ENCODE measurements around the gene WBP11. TPM values are rescaled to one million over a fixed set of nuclear protein-coding genes. Genes with fewer than 3 reads are reported as not detected.

Gene WBP11
- total RNA-seq, 1 donor from 2014 or later: 81.5 TPM

DNA sequence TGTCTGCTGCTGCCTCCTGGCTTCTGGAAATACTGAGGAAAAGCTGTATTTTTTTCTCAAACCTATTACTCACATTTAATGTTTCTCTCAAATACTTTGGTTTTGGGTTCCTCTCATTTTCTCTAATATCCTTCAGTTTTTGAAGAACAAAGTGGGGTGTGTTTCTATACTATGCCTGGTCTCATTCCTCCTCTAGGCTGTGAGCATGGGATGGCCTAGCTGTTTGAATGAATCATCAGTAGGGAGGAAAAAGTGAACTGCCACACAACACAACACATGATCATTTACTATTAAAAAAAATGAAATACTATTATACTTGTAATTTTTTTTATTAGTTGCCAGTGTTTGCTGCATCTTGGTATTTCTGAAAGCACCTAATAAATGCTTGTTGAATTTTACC lies 22.0 kb upstream of the WBP11 start:
- intact Hi-C loops (cut with micrococcal nuclease): no loop called here

GRCh38 chr12:14824012-14824634 lies 20.8 kb upstream of the WBP11 start:
- intact Hi-C loops (cut with micrococcal nuclease): no loop called here

GRCh38 chr12:14814014-14814413 lies 10.7 kb upstream of the WBP11 start, which contains the start of gene SMCO3:
Gene SMCO3 (minus strand): TSS chr12:14814182. CDS start chr12:14806680, 7,502 bp downstream.
- intact Hi-C loops (cut with micrococcal nuclease): no loop called here

DNA sequence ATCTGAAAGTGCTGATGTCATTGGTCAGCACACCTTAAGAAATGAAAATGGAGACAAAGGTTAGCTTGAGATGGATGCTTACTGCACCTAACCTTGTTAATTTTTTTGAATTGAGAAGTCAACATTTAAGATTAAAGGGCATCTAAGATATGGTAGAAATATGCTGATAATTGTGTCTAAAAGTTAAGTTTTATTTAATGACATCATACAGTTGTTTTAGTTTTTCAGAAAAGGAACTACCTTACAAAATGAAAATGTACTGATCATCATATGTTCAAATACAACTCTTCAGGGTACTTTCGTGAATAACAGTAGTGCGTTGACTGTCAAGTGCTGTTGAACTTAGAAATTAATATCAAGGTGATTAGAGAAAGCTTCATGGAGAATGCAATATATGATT lies 8.2 kb upstream of the WBP11 start:
- intact Hi-C loops (cut with micrococcal nuclease): no loop called here

DNA sequence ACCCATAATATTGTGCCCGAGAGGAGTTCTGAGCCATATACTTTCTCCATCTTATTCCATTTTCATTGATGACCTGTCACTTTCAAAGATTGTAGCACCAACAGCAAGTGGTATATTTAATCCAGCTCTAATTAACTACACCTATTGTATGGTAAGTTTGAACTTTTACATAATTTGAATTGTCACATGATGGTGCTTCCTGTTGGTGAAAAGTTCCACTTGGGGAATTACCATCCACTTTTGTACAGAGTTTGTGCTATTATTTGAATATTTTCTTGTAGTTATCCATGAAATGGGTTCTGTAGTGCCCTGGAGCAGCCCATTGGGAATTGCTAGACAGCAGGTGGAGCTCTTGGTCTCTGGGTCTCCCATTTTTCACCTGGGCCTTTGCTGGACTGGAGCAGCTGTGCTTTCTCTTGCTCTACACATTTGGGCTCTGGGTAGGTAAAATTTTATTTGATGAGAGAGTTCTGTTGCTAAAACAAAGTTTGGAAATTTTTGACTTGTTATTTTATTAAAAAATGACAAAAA lies 7.7 kb upstream of the WBP11 start:
- intact Hi-C loops (cut with micrococcal nuclease): no loop called here

- intact Hi-C loops (cut with micrococcal nuclease): no loop called here
Measured at GRCh38 chr12:14810167-14810952, 7.1 kb upstream of the WBP11 start.

DNA sequence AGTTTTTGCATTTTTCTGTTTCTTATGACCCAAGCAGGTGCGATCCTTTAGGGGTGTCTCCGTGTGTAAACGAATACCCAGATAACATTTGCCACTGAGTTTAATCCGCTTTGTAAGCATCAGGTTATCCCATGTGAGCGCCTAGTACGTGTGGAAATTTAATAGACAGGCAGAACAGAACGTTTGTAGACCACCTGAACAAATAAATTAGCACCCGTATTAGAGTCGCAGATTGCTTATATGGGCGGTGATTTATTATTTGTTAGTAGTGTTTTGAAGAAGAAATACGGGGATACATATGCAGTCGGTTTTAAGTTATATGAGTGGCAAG lies 517 bp upstream of the WBP11 start:
- intact Hi-C loops (cut with micrococcal nuclease): loop anchor here (1.0 to 10.0 kb wide), 4 partner anchors 29 to 1079 kb away; partner anchors contain the start of genes ARHGDIB and STRAP

DNA sequence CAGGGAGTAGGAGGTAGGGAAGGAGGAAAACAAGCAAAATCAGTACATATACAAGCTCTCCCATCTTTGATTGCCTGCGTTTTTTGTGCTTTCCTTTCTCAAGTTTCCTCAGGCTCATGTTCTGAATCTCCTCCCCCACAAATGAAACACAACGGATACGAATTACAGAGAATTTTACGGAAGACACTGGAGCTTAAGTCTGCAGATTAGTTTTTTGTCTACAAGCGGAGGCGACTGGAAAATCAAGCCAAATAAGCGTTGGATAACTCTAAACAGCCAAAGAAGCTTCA lies 612 bp downstream of the WBP11 start:
- intact Hi-C loops (cut with micrococcal nuclease): loop anchor here (1.0 to 10.0 kb wide), 4 partner anchors 28 to 1080 kb away; partner anchors contain the start of genes ARHGDIB and STRAP

DNA sequence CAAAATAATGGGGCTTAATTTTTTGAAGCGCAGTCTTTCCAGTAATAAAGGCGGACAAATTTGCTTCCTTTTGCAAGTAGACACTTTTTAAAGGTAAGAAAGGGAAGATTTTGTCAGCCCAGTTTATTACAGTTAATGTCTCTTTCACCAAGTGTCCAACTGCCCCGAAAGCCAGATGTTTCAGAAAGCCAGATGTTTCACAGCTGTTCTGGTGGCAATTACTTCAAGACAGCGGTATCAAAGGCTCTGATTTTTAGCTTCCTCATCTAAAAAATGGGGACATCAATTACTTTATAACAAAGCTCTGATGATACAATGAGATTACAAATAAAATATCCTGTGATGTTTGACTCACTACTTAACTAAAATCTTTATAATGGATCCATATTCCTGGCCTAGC lies 1.0 kb downstream of the WBP11 start:
- intact Hi-C loops (cut with micrococcal nuclease): loop anchor here (10.0 kb wide), 1 partner anchor 77 kb away; no protein-coding TSS in a partner anchor

DNA sequence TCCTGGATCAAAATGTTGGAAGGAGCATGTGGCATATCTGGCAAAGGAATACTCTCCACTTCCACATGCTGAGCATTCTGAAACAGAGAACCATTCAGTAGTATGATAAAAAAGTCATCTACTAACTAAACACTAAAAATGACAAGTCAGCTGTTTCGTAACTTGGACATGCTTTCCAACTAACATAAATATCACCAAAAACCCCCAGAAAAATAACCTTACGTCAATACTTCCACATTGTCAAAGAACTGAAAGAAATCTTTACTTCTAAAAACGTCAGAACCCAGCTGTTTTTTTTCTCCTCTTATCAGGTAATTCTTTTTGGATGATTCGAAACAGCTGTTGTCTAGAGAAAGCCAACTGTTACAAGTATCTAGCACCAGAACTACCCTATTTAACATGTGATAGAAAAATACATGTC lies 8.2 kb downstream of the WBP11 start:
- intact Hi-C loops (cut with micrococcal nuclease): no loop called here

DNA sequence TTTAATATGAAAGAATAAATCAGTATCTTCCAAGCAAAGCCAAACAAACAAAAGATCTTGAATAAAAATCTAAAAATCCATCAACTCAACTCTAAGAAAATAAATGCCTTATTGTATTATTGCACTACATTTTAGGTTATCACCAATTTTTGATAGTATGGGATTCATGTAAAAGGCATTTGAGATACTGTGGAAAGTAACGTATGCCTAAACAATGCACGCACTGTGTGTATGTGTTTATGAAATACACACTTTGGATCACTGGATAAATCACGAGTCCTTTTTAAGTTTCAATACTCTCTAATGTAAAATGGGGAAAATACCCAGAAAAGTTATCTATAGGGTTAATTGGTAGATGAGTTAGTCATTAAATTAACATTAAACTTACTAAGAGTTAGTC lies 17.7 kb downstream of the WBP11 start:
- intact Hi-C loops (cut with micrococcal nuclease): no loop called here

DNA sequence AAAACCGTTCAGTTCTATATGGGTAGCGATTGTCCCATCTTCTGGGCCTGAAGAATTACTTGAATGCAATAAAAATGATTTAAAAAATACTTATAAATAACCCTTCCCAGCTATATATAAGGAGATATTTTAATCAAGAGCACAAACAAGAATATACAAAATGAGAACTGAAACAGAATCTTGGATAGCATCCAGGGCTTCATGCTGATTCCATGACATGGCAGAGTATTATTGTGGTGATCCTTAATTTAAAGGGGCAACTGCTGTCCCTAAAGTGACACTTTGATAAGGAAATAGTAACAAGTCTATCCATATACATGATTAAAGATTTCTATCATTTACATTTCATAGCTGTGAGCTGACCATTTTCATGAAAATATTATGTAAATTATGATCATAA lies 18.8 kb downstream of the WBP11 start:
- intact Hi-C loops (cut with micrococcal nuclease): no loop called here

- intact Hi-C loops (cut with micrococcal nuclease): no loop called here
Measured at GRCh38 chr12:14782756-14783155, 20.5 kb downstream of the WBP11 start.

GRCh38 chr12:14781563-14781962 lies 21.7 kb downstream of the WBP11 start:
- intact Hi-C loops (cut with micrococcal nuclease): no loop called here

- intact Hi-C loops (cut with micrococcal nuclease): no loop called here
Measured at GRCh38 chr12:14780859-14781258, 22.4 kb downstream of the WBP11 start.

- intact Hi-C loops (cut with micrococcal nuclease): no loop called here
Measured at GRCh38 chr12:14779834-14780233, 23.4 kb downstream of the WBP11 start.

DNA sequence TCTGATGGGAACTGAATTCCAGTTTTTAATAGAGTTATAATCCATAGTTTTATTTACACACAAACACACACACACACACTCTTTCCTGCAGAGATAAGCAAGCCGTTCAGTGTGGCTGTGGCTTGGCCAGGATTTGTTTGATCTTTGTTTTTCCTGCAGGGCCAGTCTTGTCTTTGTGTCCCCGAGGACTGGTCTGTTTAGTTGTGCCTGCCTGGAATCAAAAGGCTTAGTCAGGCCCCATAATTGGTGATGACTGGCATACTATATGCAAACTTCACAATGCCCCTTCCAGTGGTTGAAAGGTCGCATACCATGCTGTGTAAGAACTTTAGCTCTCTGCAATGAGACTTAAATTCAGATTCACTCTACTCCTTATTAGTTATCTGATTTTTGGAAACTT lies 26.0 kb downstream of the WBP11 start:
- intact Hi-C loops (cut with micrococcal nuclease): no loop called here

DNA sequence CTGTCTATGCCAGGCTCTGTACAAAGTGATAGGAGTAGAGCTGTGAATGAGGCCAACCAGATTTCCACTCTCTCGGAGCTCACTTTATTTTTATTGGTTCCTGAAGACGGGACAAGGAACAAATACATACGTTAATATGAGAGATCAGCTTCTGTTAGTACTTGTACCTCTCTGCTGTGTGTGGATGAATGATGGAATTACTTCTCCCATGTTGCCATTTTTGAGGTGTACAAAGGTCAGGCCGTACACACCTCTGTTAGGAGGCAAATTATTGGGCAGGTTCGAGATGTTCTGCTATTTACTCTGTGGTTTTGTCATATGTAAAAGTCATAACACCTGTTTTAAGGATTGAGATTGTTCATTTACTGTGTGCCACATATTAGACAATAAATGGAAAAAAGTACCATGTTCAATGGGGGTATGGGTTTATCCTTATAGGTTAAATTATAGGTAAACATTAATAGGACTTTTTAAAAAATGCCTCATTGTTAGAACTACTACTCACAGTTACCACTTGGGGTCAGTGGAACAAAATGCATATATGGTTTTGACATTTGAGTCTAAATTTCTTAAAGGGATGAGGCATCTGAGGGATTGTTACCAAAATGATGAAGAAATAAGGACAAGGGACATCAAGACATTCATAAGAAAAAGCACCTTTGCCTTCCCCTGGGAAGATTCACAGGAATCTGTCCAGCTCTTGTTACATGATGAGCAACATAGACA lies 26.9 kb downstream of the WBP11 start:
- intact Hi-C loops (cut with micrococcal nuclease): no loop called here

DNA sequence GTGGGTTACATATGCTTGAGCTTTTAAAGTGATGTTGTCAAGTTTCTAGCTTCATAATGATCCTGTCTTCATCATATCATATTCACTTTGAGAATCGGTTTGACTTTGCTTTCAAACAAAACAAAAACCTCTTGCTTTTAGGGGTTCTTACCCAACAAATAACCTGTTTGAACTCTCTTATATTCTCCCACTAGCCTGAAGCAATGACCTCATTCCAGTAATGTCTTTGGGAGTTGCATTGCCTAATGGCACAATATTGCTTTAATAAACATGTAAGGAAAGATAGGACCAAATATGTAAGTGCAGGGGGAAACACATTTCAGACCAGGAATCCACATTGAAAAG lies 27.7 kb downstream of the WBP11 start:
- intact Hi-C loops (cut with micrococcal nuclease): loop anchor here (2.0 kb wide), 1 partner anchor 221 kb away; no protein-coding TSS in a partner anchor

- intact Hi-C loops (cut with micrococcal nuclease): loop anchor here (1.0 to 5.0 kb wide), 8 partner anchors 28 to 1107 kb away; partner anchors contain the start of genes ARHGDIB, ATF7IP, C12orf60 and STRAP
Measured at GRCh38 chr12:14774906-14775635, 28.2 kb downstream of the WBP11 start.

Measured in T-helper 2 cell treated with Interferon-gamma antibody and Interleukin-4, amounts not matched to agents 100 ng/mL and 5 ng/mL, for 36 hours (primary cell).